T-helper 9 cell (primary cell): ENCODE measurements around the gene CREB5.

Source experiments
- DNase-seq: peaks from one replicate; pipeline ENCODE4 v3.0.0-alpha.2; 2020

Gene CREB5

GRCh38 chr7:28695300-28696295, 283.3 kb downstream of the CREB5 start:
- DNase-seq, result no peak

- no peak for DNase-seq
These were observed 285.7 kb downstream of the CREB5 start for GRCh38 chr7:28697913-28698563.

- no peak for DNase-seq
These were observed 286.5 kb downstream of the CREB5 start for GRCh38 chr7:28698840-28699239.

GRCh38 chr7:28700096-28700495, 287.8 kb downstream of the CREB5 start:
- no peak for DNase-seq

- DNase-seq, result no peak
These were observed 288.5 kb downstream of the CREB5 start for GRCh38 chr7:28700790-28701203.

- DNase-seq, result no peak
These were observed 289.4 kb downstream of the CREB5 start for GRCh38 chr7:28701731-28702130.

GRCh38 chr7:28702171-28702570, 289.9 kb downstream of the CREB5 start:
- DNase-seq, result no peak

- DNase-seq, result no peak
These were observed 290.9 kb downstream of the CREB5 start for GRCh38 chr7:28703037-28703765.

- no peak for DNase-seq
These were observed 292.4 kb downstream of the CREB5 start for GRCh38 chr7:28704706-28705105.

- no peak for DNase-seq
These were observed 293.0 kb downstream of the CREB5 start for GRCh38 chr7:28705350-28705749.

GRCh38 chr7:28706584-28706983, 294.3 kb downstream of the CREB5 start:
- DNase-seq, result no peak

- DNase-seq, result no peak
These were observed 295.0 kb downstream of the CREB5 start for GRCh38 chr7:28707291-28707690.

GRCh38 chr7:28708033-28708951, 296.0 kb downstream of the CREB5 start:
- no peak for DNase-seq

- DNase-seq, result no peak
These were observed 297.4 kb downstream of the CREB5 start for GRCh38 chr7:28709748-28710147.

GRCh38 chr7:28711114-28711513, 298.8 kb downstream of the CREB5 start:
- no peak for DNase-seq

GRCh38 chr7:28714459-28715120, 302.3 kb downstream of the CREB5 start:
- DNase-seq, result no peak

- no peak for DNase-seq
These were observed 305.2 kb downstream of the CREB5 start for GRCh38 chr7:28717445-28718054.

- DNase-seq, result no peak
These were observed 305.8 kb downstream of the CREB5 start for GRCh38 chr7:28718055-28718481.

GRCh38 chr7:28718545-28718944, 306.2 kb downstream of the CREB5 start:
- DNase-seq, result no peak

GRCh38 chr7:28722684-28723083, 310.4 kb downstream of the CREB5 start:
- no peak for DNase-seq

GRCh38 chr7:28723336-28723735, 311.0 kb downstream of the CREB5 start:
- no peak for DNase-seq
